ENCODE data around the gene FBXL20. TPM values are rescaled to one million over a fixed set of nuclear protein-coding genes. Genes with fewer than 3 reads are reported as not detected.

Gene FBXL20
- total RNA-seq, 1 experiment from 2014 or later, result 9.9 TPM

GRCh38 chr17:39225959-39226683 is 175.3 kb downstream of the FBXL20 start:
- peak; percentile 51 for DNase-seq (ENCODE audit: low read depth)

GRCh38 chr17:39225308-39225958 is 176.0 kb downstream of the FBXL20 start, which contains the start of gene STAC2:
Gene STAC2 (minus strand): TSS chr17:39225945. CDS start chr17:39225502, 443 bp downstream.
- no peak for DNase-seq (ENCODE audit: low read depth)

DNA sequence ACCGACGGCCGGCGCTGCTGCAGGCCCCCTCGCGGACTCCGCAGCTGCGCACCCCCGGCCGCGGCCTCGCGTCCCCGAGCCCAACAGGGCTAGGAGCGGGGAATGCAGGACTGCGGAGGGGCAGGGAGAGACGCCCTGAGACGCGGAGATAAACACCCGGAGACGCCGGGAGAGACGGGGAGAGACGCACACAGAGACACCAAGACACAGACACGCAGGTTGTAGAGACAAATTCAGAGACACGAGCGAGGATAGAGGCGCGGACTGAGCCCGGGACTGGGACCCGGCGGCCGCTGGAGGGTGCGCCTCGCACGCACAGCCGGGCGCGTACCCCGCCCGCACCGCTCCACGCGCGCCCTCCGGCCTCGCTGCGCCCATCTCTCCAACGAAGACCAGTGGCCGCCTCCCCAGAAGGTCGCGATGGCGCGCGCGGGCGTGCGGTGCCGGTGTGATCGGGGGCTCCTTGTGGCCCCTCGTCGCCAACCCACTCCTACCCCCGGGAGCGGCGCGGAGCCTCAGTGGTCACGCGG is 176.6 kb downstream of the FBXL20 start:
- DNase-seq (ENCODE audit: low read depth), result no peak

GRCh38 chr17:39223907-39224777 is 177.3 kb downstream of the FBXL20 start:
- no peak for DNase-seq (ENCODE audit: low read depth)

DNA sequence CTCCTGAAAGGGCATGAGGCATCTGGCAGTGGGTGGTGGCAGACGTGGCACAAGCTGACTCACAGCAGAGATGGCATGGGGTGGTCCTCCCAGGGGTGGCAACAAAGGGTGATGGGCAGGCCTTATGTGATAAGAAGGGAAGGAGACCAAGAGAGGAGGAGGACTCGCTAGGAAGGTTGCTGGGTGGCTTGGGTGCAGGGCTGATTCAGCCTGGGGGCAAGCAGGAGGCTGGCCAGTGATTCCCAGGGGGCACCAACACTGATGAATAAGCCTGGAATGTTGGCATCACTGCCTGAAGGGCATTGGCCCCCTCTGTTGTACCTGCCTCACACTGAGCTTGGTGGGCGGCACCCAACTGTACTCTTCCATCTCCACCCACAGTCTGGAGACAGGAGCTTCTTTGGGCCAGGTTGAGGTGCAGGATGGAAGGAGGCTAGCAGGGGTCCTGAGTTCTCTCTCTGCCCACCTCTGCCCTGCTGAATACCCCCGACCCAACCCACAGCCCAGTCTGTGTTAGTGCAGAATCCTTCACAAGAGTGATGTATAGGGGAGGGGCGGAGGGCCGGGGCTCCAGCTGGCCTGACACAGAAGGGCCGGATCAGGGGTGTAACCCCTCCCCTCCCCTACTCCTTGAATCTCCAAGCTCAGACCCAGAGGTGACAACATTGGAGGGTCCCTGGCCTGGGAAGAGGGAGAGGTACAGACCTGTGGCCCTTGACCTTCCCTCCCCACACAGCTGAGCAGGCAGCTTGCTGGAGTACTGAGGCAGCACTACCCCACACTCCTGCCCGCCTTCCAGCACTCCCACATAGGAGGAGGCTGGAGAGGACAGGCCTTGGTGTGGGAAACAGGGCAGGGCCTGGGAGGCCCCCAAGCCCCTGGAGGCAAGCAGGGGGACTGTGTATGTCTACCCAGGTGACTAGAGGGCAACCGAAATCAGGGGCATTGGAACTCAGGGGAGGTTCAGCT is 178.3 kb downstream of the FBXL20 start:
- peak; percentile 55 for DNase-seq (ENCODE audit: low read depth)

DNA sequence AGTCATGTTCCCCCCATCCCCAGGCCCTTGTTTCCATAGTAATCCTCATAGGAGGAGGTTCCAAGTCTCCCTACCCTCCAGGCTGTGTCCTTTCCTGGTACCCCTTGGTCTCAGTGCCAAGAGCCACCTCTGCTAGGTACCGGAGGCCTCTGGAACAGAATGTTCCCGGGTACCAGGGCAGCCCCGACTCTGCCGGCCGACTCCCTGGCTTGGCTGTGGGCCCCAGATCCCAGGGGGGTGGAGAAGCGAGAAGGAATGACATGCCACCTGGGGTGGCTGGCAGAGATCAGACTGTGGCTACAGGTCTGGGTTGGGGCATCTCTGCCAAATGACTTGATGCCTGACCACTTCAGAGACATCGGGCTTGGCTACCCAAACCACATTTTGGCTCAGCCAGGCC is 179.3 kb downstream of the FBXL20 start:
- no peak for DNase-seq (ENCODE audit: low read depth)

DNA sequence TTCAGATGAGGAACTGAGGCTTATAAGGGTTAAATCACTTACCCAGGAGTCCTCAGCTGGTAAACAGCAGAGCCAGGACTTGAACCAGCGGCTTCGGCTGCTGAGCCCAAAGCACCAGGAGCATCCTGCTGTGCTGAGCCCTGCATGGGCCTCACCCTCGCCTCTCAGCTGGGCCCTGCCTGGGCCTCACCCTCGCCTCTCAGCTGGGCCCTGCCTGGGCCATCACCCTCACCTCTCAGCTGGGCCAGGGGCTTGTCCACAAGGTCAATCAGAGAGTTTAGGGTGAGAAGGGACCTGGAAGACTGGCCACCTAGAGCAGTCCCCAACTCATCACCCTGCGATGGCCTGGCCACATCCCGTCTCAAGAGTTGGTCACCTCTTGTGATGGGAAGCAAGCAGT is 179.9 kb downstream of the FBXL20 start:
- no peak for DNase-seq (ENCODE audit: low read depth)

- no peak for DNase-seq (ENCODE audit: low read depth)
These were observed 181.7 kb downstream of the FBXL20 start for GRCh38 chr17:39219647-39220154.

DNA sequence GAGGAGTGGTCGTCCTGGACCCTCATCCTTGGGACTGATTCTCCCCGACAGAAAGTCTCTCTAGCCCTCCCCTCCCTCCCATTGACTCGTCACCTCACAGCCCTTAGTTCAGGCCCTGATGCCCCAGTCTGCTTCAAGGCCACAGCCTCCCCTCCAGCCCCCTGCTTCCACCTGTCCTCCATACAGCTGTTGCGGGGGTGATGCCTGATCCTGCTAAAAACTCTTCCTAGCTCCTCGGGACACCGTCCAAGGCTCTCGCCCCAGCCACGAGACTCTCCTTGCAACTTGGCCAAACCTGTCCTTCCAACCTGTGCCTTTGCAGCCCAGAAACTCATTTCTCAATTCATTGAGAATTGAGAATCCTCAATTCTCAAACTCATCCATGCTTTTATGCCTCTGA is 182.5 kb downstream of the FBXL20 start:
- no peak for DNase-seq (ENCODE audit: low read depth)

- no peak for DNase-seq (ENCODE audit: low read depth)
These were observed 183.6 kb downstream of the FBXL20 start for GRCh38 chr17:39217734-39218369.

- peak; percentile 76 for DNase-seq (ENCODE audit: low read depth)
These were observed 187.6 kb downstream of the FBXL20 start for GRCh38 chr17:39213852-39214251.

DNA sequence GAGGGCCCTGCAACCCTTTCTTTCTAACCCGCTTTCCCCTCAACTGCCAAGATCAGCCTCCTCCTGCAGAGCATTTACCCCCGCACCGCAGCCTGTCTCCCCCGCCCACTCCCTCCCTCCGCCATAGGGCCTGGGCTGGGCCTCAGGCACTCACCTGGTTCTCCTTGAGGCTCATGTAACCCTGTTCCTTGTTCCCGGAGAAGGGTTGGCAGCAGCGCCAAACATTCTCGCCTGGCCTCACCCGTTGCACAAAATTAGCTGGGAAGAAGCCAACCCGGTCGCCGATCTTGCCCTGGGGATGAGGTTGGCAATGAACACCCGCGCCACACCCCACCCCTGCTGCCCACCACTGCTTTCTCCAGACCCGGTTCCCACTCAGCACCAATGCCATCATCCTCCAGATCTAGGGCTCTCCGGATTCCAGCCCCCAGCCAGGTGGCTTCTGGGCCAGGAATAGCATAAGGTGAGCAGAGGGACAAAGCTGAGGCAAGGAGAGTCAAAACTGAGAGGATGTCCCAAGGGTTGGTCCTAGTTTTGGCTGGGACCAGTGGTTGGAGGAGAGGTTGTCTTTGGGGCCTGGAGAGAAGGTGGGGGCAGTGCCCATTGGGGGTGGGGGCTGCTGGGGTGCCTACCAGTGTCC is 188.5 kb downstream of the FBXL20 start:
- DNase-seq (ENCODE audit: low read depth), result no peak

- DNase-seq (ENCODE audit: low read depth), result no peak
These were observed 189.1 kb downstream of the FBXL20 start for GRCh38 chr17:39212195-39212810.

DNA sequence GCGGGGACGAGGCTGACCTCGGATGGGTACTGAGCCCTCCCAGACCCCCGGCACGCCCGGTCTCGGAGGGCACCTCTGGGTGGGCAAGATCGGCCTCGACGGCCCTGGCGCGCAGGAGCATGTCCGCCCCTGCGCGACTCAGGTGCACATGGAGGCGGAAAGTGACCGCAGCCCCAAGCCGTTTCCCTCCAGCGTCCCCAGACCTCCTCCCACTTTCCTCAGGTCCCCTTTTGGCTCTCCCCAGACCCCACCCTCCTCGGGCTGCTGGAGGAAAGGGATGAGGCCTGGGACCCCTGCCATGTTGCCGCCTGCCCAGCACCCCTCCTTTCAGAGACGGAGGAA is 191.4 kb downstream of the FBXL20 start:
- DNase-seq (ENCODE audit: low read depth), result no peak

DNA sequence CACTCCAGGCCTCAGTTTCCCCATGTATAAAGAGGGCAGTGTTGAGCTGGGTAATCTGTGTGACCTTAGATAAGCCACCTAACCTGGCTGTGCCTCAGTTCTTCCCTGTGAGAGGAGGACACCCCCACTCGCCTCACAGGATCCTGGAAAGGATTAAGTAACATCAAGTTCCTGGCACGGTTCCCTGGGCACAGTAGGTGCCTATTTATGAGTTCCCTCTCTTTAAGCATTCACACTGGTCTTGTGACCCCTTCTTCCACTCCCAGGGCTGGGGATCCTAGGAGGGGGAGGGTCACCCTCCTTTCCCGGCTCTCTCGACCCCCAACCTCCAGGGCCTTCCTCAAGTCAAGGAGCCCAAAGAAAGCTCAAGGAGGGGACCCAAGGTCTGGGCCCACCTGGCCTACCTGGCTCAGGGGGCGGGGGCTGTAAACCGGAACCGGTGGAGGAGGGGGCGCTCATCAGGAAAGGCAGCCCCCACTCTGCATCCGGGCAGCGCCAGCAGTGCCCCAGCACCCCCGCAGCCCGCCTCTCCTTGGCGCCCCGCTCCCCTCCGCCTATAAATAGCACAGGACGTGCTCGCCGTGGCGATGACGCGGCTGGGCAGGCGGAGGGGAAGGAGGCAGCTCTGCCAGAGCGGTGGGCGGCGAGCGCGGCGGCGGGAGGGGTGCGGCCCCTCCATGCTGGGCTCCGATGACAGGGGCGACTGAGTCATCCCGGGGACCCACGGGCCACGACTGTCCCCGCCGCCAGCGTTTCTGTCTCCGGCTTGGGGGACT is 191.9 kb downstream of the FBXL20 start:
- DNase-seq (ENCODE audit: low read depth), result peak; percentile 47

GRCh38 chr17:39208893-39209292 is 192.5 kb downstream of the FBXL20 start:
- DNase-seq (ENCODE audit: low read depth), result no peak

GRCh38 chr17:39208136-39208535 is 193.3 kb downstream of the FBXL20 start:
- DNase-seq (ENCODE audit: low read depth), result no peak

DNA sequence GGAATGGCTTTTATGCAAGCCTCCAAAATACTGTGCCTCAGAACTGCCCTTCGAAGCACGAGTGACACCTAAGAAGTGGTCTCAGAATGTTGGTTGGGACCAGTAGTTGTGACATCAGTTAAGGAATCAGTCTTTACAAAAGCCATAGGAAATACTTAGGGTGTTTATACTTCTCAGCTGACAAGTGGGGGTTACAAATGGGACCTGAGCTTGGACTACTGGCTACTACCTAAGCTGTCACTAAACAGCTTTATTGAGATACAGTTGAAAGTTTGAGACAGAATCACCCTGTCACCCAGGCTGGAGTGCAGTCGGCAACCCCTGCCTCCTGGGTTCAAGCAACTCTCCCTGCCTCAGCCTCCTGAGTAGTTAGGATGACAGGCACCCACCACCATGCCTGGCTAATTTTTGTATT is 196.3 kb downstream of the FBXL20 start:
- no peak for DNase-seq (ENCODE audit: low read depth)

- DNase-seq (ENCODE audit: low read depth), result no peak
These were observed 197.2 kb downstream of the FBXL20 start for GRCh38 chr17:39204245-39204644.

Data from M059J (cell line).